ENCODE results near the gene LIN7A.

GRCh38 chr12:80909370-80909769 lies 28.4 kb downstream of the LIN7A start:
- no peak for TF ChIP-seq CTCF (IDR thresholded peaks at IDR 0.05)
- no peak for TF ChIP-seq POLR2A (IDR thresholded peaks at IDR 0.05)

Data from heart left ventricle (tissue), 13 donors.